NCI-H1930 (cell line): ENCODE results near the gene LAPTM5.

Experiments
- DNase-seq, 2 experiments: peaks; one replicate each; lab custom pipeline; 2025; lab: John Stamatoyannopoulos, UW

LAPTM5 gene

GRCh38 chr1:30787266-30787665, 29.7 kb upstream of the LAPTM5 start:
- no peak for DNase-seq

- no peak for DNase-seq
Observed at GRCh38 chr1:30786264-30786991, 28.9 kb upstream of the LAPTM5 start.

- DNase-seq, result no peak
Observed at GRCh38 chr1:30785714-30786113, 28.1 kb upstream of the LAPTM5 start.

GRCh38 chr1:30785181-30785580, 27.6 kb upstream of the LAPTM5 start:
- no peak for DNase-seq

- DNase-seq, result no peak
Observed at GRCh38 chr1:30783256-30783915, 25.8 kb upstream of the LAPTM5 start.

GRCh38 chr1:30782361-30783255, 25.0 kb upstream of the LAPTM5 start:
- peak; percentile 43 to 75 for DNase-seq

- DNase-seq, result no peak
Observed at GRCh38 chr1:30781906-30782305, 24.3 kb upstream of the LAPTM5 start.

GRCh38 chr1:30780409-30780808, 22.8 kb upstream of the LAPTM5 start:
- DNase-seq, result no peak

- peak; percentile 27 to 60 for DNase-seq
Observed at GRCh38 chr1:30779294-30780071, 21.9 kb upstream of the LAPTM5 start.

- DNase-seq, result no peak
Observed at GRCh38 chr1:30778979-30779293, 21.4 kb upstream of the LAPTM5 start.

GRCh38 chr1:30778154-30778978, 20.8 kb upstream of the LAPTM5 start:
- DNase-seq, result no peak

GRCh38 chr1:30777904-30778153, 20.3 kb upstream of the LAPTM5 start:
- no peak for DNase-seq

- no peak for DNase-seq
Observed at GRCh38 chr1:30777060-30777903, 19.7 kb upstream of the LAPTM5 start.

GRCh38 chr1:30776097-30777059, 18.8 kb upstream of the LAPTM5 start:
- no peak for DNase-seq

- no peak for DNase-seq
Observed at GRCh38 chr1:30775433-30775975, 17.9 kb upstream of the LAPTM5 start.

GRCh38 chr1:30774550-30775432, 17.2 kb upstream of the LAPTM5 start:
- no peak for DNase-seq

- DNase-seq, result no peak
Observed at GRCh38 chr1:30773722-30774358, 16.3 kb upstream of the LAPTM5 start.

- no peak for DNase-seq
Observed at GRCh38 chr1:30771005-30771404, 13.4 kb upstream of the LAPTM5 start.
